SW480 (cell line): Measurements from ENCODE around the gene MS4A15.
"Not testable (repeated sequence)": the region's sequence is repeated elsewhere in the genome, so short reads cannot be mapped to it uniquely, and the experiment has no call there.

ENCODE experiments used
- DNase-seq: peaks from one replicate; pipeline ENCODE4 v3.0.0-alpha.2; 2016; ENCODE audit warnings: low spot score

MS4A15 gene

GRCh38 chr11:60809249-60809648, 52.6 kb downstream of the MS4A15 start:
- DNase-seq = no peak

- DNase-seq = peak; percentile 10
These were observed 53.0 kb downstream of the MS4A15 start for GRCh38 chr11:60809691-60810090.

- no peak for DNase-seq
These were observed 53.5 kb downstream of the MS4A15 start for GRCh38 chr11:60810151-60810550.

GRCh38 chr11:60810569-60810968, 53.9 kb downstream of the MS4A15 start:
- DNase-seq = no peak

GRCh38 chr11:60813324-60813723, 56.7 kb downstream of the MS4A15 start:
- DNase-seq = no peak

GRCh38 chr11:60814112-60814511, 57.4 kb downstream of the MS4A15 start:
- no peak for DNase-seq

GRCh38 chr11:60816590-60817157, 60.0 kb downstream of the MS4A15 start:
- DNase-seq = no peak

- no peak for DNase-seq
These were observed 61.4 kb downstream of the MS4A15 start for GRCh38 chr11:60818057-60818456.

- DNase-seq = no peak
These were observed 65.3 kb downstream of the MS4A15 start for GRCh38 chr11:60821827-60822599.

GRCh38 chr11:60823745-60824306, 67.2 kb downstream of the MS4A15 start:
- not testable (repeated sequence) for DNase-seq

- DNase-seq = no peak
These were observed 68.5 kb downstream of the MS4A15 start for GRCh38 chr11:60825118-60825517.

- DNase-seq = no peak
These were observed 69.1 kb downstream of the MS4A15 start for GRCh38 chr11:60825790-60826189.
